Activated CD4-positive, alpha-beta T cell treated with anti-CD3 and anti-CD28 coated beads for 1 hour (primary cell): ENCODE data around the gene LAIR2.
"Not testable (repeated sequence)": the region's sequence is repeated elsewhere in the genome, so short reads cannot be mapped to it uniquely, and the experiment has no call there.

Experiments used
- DNase-seq: peaks from one replicate; pipeline ENCODE4 v3.0.0-alpha.2; 2020

Gene LAIR2

GRCh38 chr19:54495284-54495683 lies 7.3 kb upstream of the LAIR2 start:
- not testable (repeated sequence) for DNase-seq

- not testable (repeated sequence) for DNase-seq
These were observed 4.7 kb upstream of the LAIR2 start for GRCh38 chr19:54497747-54498450.

- DNase-seq = not testable (repeated sequence)
These were observed 4.2 kb upstream of the LAIR2 start for GRCh38 chr19:54498451-54498772.

GRCh38 chr19:54505542-54505941 lies 2.9 kb downstream of the LAIR2 start:
- DNase-seq = not testable (repeated sequence)

GRCh38 chr19:54506079-54506478 lies 3.4 kb downstream of the LAIR2 start:
- no peak for DNase-seq

GRCh38 chr19:54507038-54507717 lies 4.5 kb downstream of the LAIR2 start:
- DNase-seq = not testable (repeated sequence)

GRCh38 chr19:54507824-54508223 lies 5.2 kb downstream of the LAIR2 start:
- DNase-seq = no peak

- DNase-seq = not testable (repeated sequence)
These were observed 5.9 kb downstream of the LAIR2 start for GRCh38 chr19:54508487-54508886.

GRCh38 chr19:54509200-54509940 lies 6.7 kb downstream of the LAIR2 start:
- DNase-seq = not testable (repeated sequence)

- no peak for DNase-seq
These were observed 12.5 kb downstream of the LAIR2 start for GRCh38 chr19:54515156-54515555.

- DNase-seq = no peak
These were observed 14.9 kb downstream of the LAIR2 start for GRCh38 chr19:54517483-54517882.

- DNase-seq = no peak
These were observed 16.2 kb downstream of the LAIR2 start for GRCh38 chr19:54518844-54519243.

GRCh38 chr19:54521022-54521859 lies 18.6 kb downstream of the LAIR2 start:
- DNase-seq = no peak

- no peak for DNase-seq
These were observed 19.4 kb downstream of the LAIR2 start for GRCh38 chr19:54521860-54522513.

GRCh38 chr19:54523403-54523802 lies 20.8 kb downstream of the LAIR2 start:
- DNase-seq = no peak

- DNase-seq = no peak
These were observed 23.0 kb downstream of the LAIR2 start for GRCh38 chr19:54525636-54526035.

GRCh38 chr19:54526972-54527371 lies 24.3 kb downstream of the LAIR2 start:
- DNase-seq = no peak

GRCh38 chr19:54530866-54531265 lies 28.2 kb downstream of the LAIR2 start:
- no peak for DNase-seq

GRCh38 chr19:54532528-54532927 lies 29.9 kb downstream of the LAIR2 start:
- DNase-seq = no peak

- DNase-seq = no peak
These were observed 30.8 kb downstream of the LAIR2 start for GRCh38 chr19:54533476-54533875.

- no peak for DNase-seq
These were observed 31.5 kb downstream of the LAIR2 start for GRCh38 chr19:54534156-54534555.

GRCh38 chr19:54535601-54536000 lies 33.0 kb downstream of the LAIR2 start:
- no peak for DNase-seq
